KBM-7 (cell line): ENCODE results near the gene C16orf95.
"Not testable (repeated sequence)": the region's sequence is repeated elsewhere in the genome, so short reads cannot be mapped to it uniquely, and the experiment has no call there.

Experiments
- DNase-seq: peaks from one replicate; pipeline ENCODE4 v3.0.0-alpha.2; 2015
- in situ Hi-C: fragments of 300-500 bp; cut with MboI; formaldehyde crosslinking; loops from 2 replicates; pipeline ENCODE4 v1.14.3; 2020; ENCODE audit warnings: low sequenced_read_pairs, low pct_unique_long_range_greater_than_20kb, mixed read lengths

Gene C16orf95

GRCh38 chr16:87267566-87267965 lies 49.6 kb downstream of the C16orf95 start:
- no peak for DNase-seq
- in situ Hi-C loops, result no loop called here

GRCh38 chr16:87266846-87267245 lies 50.3 kb downstream of the C16orf95 start:
- in situ Hi-C loops, result no loop called here
- no peak for DNase-seq

- no peak for DNase-seq
- in situ Hi-C loops, result no loop called here
Measured at GRCh38 chr16:87265261-87265660, 51.9 kb downstream of the C16orf95 start.

GRCh38 chr16:87264634-87265033 lies 52.6 kb downstream of the C16orf95 start:
- DNase-seq, result no peak
- in situ Hi-C loops, result no loop called here

GRCh38 chr16:87263418-87264052 lies 53.7 kb downstream of the C16orf95 start:
- no peak for DNase-seq
- in situ Hi-C loops, result no loop called here

- no peak for DNase-seq
Measured at GRCh38 chr16:87259431-87259830, 57.8 kb downstream of the C16orf95 start.

GRCh38 chr16:87258653-87259052 lies 58.5 kb downstream of the C16orf95 start:
- DNase-seq, in situ Hi-C loops: not testable (repeated sequence)

More at GRCh38 chr16:87259431-87259830, 57.8 kb downstream of the C16orf95 start:
- in situ Hi-C loops, result no loop called here

GRCh38 chr16:87255866-87256265 lies 61.3 kb downstream of the C16orf95 start:
- no peak for DNase-seq
- in situ Hi-C loops, result no loop called here

GRCh38 chr16:87254734-87255133 lies 62.5 kb downstream of the C16orf95 start:
- no peak for DNase-seq
- in situ Hi-C loops, result no loop called here

- DNase-seq, result no peak
Measured at GRCh38 chr16:87254296-87254695, 62.9 kb downstream of the C16orf95 start.

GRCh38 chr16:87253536-87253935 lies 63.7 kb downstream of the C16orf95 start:
- in situ Hi-C loops, result no loop called here
- DNase-seq, result no peak

More at GRCh38 chr16:87254296-87254695, 62.9 kb downstream of the C16orf95 start:
- in situ Hi-C loops, result no loop called here
